Ishikawa (cell line): Measurements from ENCODE around the gene ATP13A1.

ENCODE experiments used
- CEBPB ChIP-seq: IDR thresholded peaks from 2 replicates; pipeline ENCODE4 v1.6.1; 2012
- CREB1 ChIP-seq: IDR thresholded peaks from 2 replicates; pipeline ENCODE4 v1.6.1; 2012; ENCODE audit warnings: low read depth
- EGR1 ChIP-seq: IDR thresholded peaks from 2 replicates; pipeline ENCODE4 v1.6.1; 2012
- EP300 ChIP-seq: IDR thresholded peaks from 2 replicates; pipeline ENCODE4 v1.6.1; 2012; ENCODE audit warnings: borderline replicate concordance
- FOXM1 ChIP-seq: IDR thresholded peaks from 2 replicates; pipeline ENCODE4 v1.6.1; 2012; ENCODE audit warnings: low read depth, borderline replicate concordance
- NFIC ChIP-seq: IDR thresholded peaks from 2 replicates; pipeline ENCODE4 v1.6.1; 2012
- RAD21 ChIP-seq: IDR thresholded peaks from 2 replicates; pipeline ENCODE4 v1.6.1; 2012; ENCODE audit warnings: low read depth
- REST ChIP-seq: IDR thresholded peaks from 2 replicates; pipeline ENCODE4 v1.6.1; 2012; ENCODE audit warnings: low read depth, mild to moderate bottlenecking
- TAF1 ChIP-seq: IDR thresholded peaks from 2 replicates; pipeline ENCODE4 v1.6.1; 2012; ENCODE audit warnings: low read depth, mild to moderate bottlenecking
- TCF12 ChIP-seq: IDR thresholded peaks from 2 replicates; pipeline ENCODE4 v1.6.1; 2012; ENCODE audit warnings: low read depth
- TEAD4 ChIP-seq: IDR thresholded peaks from 2 replicates; pipeline ENCODE4 v1.6.1; 2012
- USF1 ChIP-seq: IDR thresholded peaks from 2 replicates; pipeline ENCODE4 v1.6.1; 2012
- YY1 ChIP-seq: IDR thresholded peaks from 2 replicates; pipeline ENCODE4 v1.6.1; 2012; ENCODE audit warnings: low read depth
- ZBTB7A ChIP-seq: IDR thresholded peaks from 2 replicates; pipeline ENCODE4 v1.6.1; 2012; ENCODE audit warnings: low read depth
- TF ChIP-seq, protein P1 (sequence below): IDR thresholded peaks from 2 replicates; pipeline ENCODE4 v1.6.1; 2012

The ATP13A1 gene

GRCh38 chr19:19663256-19664120 is at the start of gene ATP13A1:
Gene ATP13A1, minus strand, starts transcription at chr19:19663676. Its CDS starts 10 bp downstream, at chr19:19663666.
- TF ChIP-seq NFIC (no peak), EGR1 (peak; percentile 99), CREB1 (peak; percentile 50; the same call in 1 of the 2 replicates), ZBTB7A (no peak), CEBPB (no peak), YY1 (peak; percentile 100), TAF1 (peak; percentile 93)
- TF ChIP-seq, protein P1, sequence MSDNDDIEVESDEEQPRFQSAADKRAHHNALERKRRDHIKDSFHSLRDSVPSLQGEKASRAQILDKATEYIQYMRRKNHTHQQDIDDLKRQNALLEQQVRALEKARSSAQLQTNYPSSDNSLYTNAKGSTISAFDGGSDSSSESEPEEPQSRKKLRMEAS = peak; percentile 39

- TF ChIP-seq YY1 (no peak), EGR1 (no peak), FOXM1 (no peak), ZBTB7A (no peak), NFIC (no peak), USF1 (no peak), TEAD4 (no peak), CEBPB (no peak), CREB1 (no peak)
- TF ChIP-seq, protein P1 = no peak
Measured at GRCh38 chr19:19711934-19712828, 48.7 kb upstream of the ATP13A1 start.

DNA sequence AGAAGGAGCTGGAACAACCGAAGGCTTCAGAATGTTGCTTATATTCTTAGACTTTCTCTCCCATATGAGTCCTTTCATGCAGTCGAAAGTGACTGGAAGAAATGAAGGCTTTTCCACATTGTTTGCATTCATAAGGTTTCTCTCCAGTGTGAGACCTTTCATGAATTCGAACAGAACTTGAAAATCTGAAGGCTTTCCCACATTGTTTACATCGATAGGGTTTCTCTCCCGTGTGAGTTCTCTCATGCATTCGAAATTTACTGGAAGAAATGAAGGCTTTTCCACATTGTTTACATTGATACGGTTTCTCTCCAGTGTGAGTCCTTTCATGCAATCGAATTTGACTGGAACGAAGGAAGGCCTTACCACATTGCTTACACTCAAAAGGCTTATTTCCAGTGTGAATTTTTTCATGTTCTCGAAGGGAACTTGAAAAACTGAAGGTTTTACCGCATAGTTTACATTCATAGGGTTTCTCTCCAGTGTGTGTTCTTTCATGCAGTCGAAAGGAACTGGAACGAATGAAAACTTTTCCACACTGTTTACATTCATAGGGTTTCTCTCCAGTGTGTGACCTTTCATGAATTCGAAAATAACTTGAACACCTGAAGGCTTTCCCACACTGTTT is 47.9 kb upstream of the ATP13A1 start:
- TF ChIP-seq FOXM1 = no peak

- TF ChIP-seq TEAD4 (no peak), CEBPB (no peak), CREB1 (no peak), USF1 (no peak), YY1 (no peak), FOXM1 (no peak), REST (no peak)
Measured at GRCh38 chr19:19710506-19710905, 47.0 kb upstream of the ATP13A1 start.

DNA sequence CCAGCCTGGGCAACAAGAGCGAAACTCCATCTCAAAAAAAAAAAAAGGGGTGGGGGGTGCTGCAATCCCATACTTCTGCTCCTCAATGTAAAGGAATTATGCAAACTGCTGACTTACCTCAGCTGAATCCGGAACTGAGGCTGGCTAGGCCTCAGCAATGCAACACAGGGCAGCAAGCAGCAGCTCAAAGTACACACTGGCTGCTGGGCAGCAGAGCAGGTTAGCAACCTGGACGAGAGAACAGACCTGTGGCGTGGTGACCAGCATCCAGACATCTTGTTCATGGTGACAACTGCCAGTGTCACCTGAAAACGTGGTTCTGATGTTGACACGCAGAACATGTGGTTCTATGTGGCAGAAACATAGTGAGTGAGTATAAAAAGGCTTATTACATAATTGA is 41.4 kb upstream of the ATP13A1 start:
- no peak for TF ChIP-seq EP300
- no peak for TF ChIP-seq RAD21
- TF ChIP-seq REST = no peak
- no peak for TF ChIP-seq TAF1
- no peak for TF ChIP-seq EGR1
- TF ChIP-seq TCF12 = no peak

DNA sequence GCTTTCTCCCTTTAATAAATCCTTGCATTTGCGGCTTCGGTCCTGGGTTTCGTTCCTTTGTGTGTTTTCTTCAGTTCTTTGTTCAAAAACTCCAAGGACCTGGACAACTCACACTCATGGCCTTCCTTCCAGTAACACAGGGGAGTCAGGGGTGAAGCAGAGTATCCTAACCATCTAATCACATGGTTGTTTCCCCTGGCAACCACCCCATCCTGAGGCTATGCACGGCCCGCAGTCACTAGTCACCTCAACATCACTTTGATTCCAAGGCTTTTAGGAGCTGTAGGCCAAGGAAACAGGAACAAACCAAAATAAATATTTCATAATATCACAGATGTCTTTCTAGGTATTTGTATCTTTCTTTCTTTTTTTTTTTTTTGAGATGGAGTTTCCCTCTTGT is 34.1 kb upstream of the ATP13A1 start:
- no peak for TF ChIP-seq NFIC
- no peak for TF ChIP-seq EGR1
- TF ChIP-seq TEAD4 = no peak
- no peak for TF ChIP-seq USF1
- TF ChIP-seq, protein P1 = no peak
- TF ChIP-seq REST = no peak
- TF ChIP-seq CREB1 = no peak
- TF ChIP-seq CEBPB = no peak
- TF ChIP-seq ZBTB7A = no peak
- no peak for TF ChIP-seq RAD21
- no peak for TF ChIP-seq YY1
- TF ChIP-seq TCF12 = no peak
- TF ChIP-seq FOXM1 = no peak
- no peak for TF ChIP-seq EP300
- no peak for TF ChIP-seq TAF1
